HEK293 (cell line): ENCODE results near the gene TNKS2.

ENCODE experiments used
- CTCF ChIA-PET: fragments of 350-600 bp; formaldehyde crosslinking; extraction: SDS; loops from one replicate; lab custom pipeline; 2021; ENCODE audit warnings: antibody characterized with exemption; lab: Yijun Ruan, JAX
- POLR2A ChIA-PET: fragments of 300-600 bp; formaldehyde crosslinking; extraction: SDS; loops from one replicate; lab custom pipeline; 2020; ENCODE audit warnings: antibody characterized with exemption, inconsistent platforms; lab: Yijun Ruan, JAX
- H3K27ac ChIP-seq: fragments of 200-500 bp; sonication (Bioruptor generic); 2 replicates; pipeline ENCODE4 v1.5.1; 2014; ENCODE audit warnings: low read depth, low read length, control low read depth, inconsistent platforms; ENCODE audit errors: extremely low read depth
- H3K36me3 ChIP-seq, 2 experiments: fragments of 200-500 bp in 1 of 2; sonication (Bioruptor generic) in 1 of 2; 1 replicate in 1 of 2; 2 replicates in 1 of 2; pipeline ENCODE4 v1.5.1; 2014 to 2017; ENCODE audit warnings: inconsistent platforms in 2 of 2, low read length in 2 of 2; ENCODE audit not compliant: control insufficient read depth in 2 of 2, insufficient read depth in 1 of 2
- H3K4me1 ChIP-seq: fragments of 200-500 bp; sonication (Bioruptor generic); 2 replicates; pipeline ENCODE4 v1.5.1; 2014; ENCODE audit warnings: mild to moderate bottlenecking, low read length, inconsistent platforms; ENCODE audit not compliant: control insufficient read depth, insufficient read depth
- H3K4me3 ChIP-seq: 2 replicates; pipeline ENCODE4 v1.5.1; 2011; ENCODE audit warnings: low read depth, mild to moderate bottlenecking, control low read depth, low read length, moderate library complexity
- H3K9me3 ChIP-seq: fragments of 200-500 bp; sonication (Bioruptor generic); 2 replicates; pipeline ENCODE4 v1.5.1; 2014; ENCODE audit warnings: low read depth, low read length, inconsistent platforms; ENCODE audit not compliant: control insufficient read depth, insufficient read depth
- PRDM1 ChIP-seq: fragments of 450-650 bp; formaldehyde crosslinking; IDR thresholded peaks from 2 replicates; pipeline ENCODE4; 2016; ENCODE audit warnings: missing biosample characterization, missing genetic modification characterization
- RBAK ChIP-seq: fragments of 450-650 bp; formaldehyde crosslinking; IDR thresholded peaks from 2 replicates; pipeline ENCODE4 v1.5.1; 2016; ENCODE audit warnings: missing biosample characterization, missing genetic modification characterization
- YY1 ChIP-seq: fragments of 450-650 bp; formaldehyde crosslinking; IDR thresholded peaks from 2 replicates; pipeline ENCODE4 v1.5.1; 2018; ENCODE audit warnings: missing biosample characterization, missing genetic modification characterization
- ZBTB1 ChIP-seq: fragments of 450-650 bp; formaldehyde crosslinking; IDR thresholded peaks from 2 replicates; pipeline ENCODE4 v1.5.1; 2016; ENCODE audit warnings: missing biosample characterization, missing genetic modification characterization
- ZBTB17 ChIP-seq: fragments of 450-650 bp; formaldehyde crosslinking; IDR thresholded peaks from 2 replicates; pipeline ENCODE4 v1.5.1; 2016; ENCODE audit warnings: missing biosample characterization, missing genetic modification characterization
- ZNF169 ChIP-seq: fragments of 450-650 bp; formaldehyde crosslinking; IDR thresholded peaks from 2 replicates; pipeline ENCODE4 v1.5.1; 2016; ENCODE audit warnings: missing biosample characterization, missing genetic modification characterization
- ZNF292 ChIP-seq: fragments of 450-650 bp; formaldehyde crosslinking; IDR thresholded peaks from 2 replicates; pipeline ENCODE4 v1.5.1; 2016; ENCODE audit warnings: low read depth, missing biosample characterization, missing genetic modification characterization, borderline replicate concordance
- ZNF335 ChIP-seq: fragments of 450-650 bp; formaldehyde crosslinking; conservative IDR thresholded peaks from 2 replicates; pipeline ENCODE4 v1.5.1; 2016; ENCODE audit warnings: missing biosample characterization, missing genetic modification characterization
- ZNF518A ChIP-seq: fragments of 450-650 bp; formaldehyde crosslinking; conservative IDR thresholded peaks from 2 replicates; pipeline ENCODE4 v1.5.1; 2016; ENCODE audit warnings: low read depth, missing biosample characterization, missing genetic modification characterization
- ZNF623 ChIP-seq: fragments of 450-650 bp; formaldehyde crosslinking; IDR thresholded peaks from 2 replicates; pipeline ENCODE4 v1.5.1; 2016; ENCODE audit warnings: missing biosample characterization, missing genetic modification characterization
- ZNF660 ChIP-seq: fragments of 450-650 bp; IDR thresholded peaks from 2 replicates; pipeline ENCODE4 v1.5.1; 2018; ENCODE audit warnings: missing biosample characterization, mild to moderate bottlenecking, missing genetic modification characterization
- ZNF692 ChIP-seq: fragments of 450-650 bp; formaldehyde crosslinking; IDR thresholded peaks from 2 replicates; pipeline ENCODE4 v1.5.1; 2016; ENCODE audit warnings: missing biosample characterization, missing genetic modification characterization
- ZNF791 ChIP-seq: fragments of 450-650 bp; formaldehyde crosslinking; IDR thresholded peaks from 2 replicates; pipeline ENCODE4 v1.5.1; 2016; ENCODE audit warnings: missing biosample characterization, missing genetic modification characterization
- TF ChIP-seq, protein P1 (sequence below): fragments of 450-650 bp; formaldehyde crosslinking; IDR thresholded peaks from 2 replicates; pipeline ENCODE4 v1.5.1; 2016; ENCODE audit warnings: missing biosample characterization, missing genetic modification characterization
- TF ChIP-seq, protein P2 (sequence below): fragments of 450-650 bp; formaldehyde crosslinking; IDR thresholded peaks from 2 replicates; pipeline ENCODE4 v1.5.1; 2016; ENCODE audit warnings: missing biosample characterization, missing genetic modification characterization

The TNKS2 gene

GRCh38 chr10:91885362-91886079, 87.3 kb downstream of the TNKS2 start:
- H3K27ac ChIP-seq: peak overlapping the region; percentile 88
- CTCF ChIA-PET: interaction anchor here (2.7 kb wide), 1 partner anchor 27 kb away, joined by 7 read pairs; no protein-coding TSS in a partner anchor

More at GRCh38 chr10:91885362-91886079, 87.3 kb downstream of the TNKS2 start:
- TF ChIP-seq ZNF335 (tag by site-specific recombination) (no peak), PRDM1 (tag by site-specific recombination) (peak; percentile 58; the same call in 1 of the 2 replicates), ZNF791 (tag by site-specific recombination) (no peak), ZNF292 (tag by site-specific recombination) (no peak), YY1 (tag by site-specific recombination) (no peak), ZBTB17 (no peak), RBAK (tag by site-specific recombination) (no peak), ZBTB1 (no peak), ZNF692 (tag by site-specific recombination) (no peak), ZNF518A (tag by site-specific recombination) (no peak), ZNF660 (tag by site-specific recombination) (no peak), ZNF169 (no peak), ZNF623 (no peak)
- TF ChIP-seq, protein P1, sequence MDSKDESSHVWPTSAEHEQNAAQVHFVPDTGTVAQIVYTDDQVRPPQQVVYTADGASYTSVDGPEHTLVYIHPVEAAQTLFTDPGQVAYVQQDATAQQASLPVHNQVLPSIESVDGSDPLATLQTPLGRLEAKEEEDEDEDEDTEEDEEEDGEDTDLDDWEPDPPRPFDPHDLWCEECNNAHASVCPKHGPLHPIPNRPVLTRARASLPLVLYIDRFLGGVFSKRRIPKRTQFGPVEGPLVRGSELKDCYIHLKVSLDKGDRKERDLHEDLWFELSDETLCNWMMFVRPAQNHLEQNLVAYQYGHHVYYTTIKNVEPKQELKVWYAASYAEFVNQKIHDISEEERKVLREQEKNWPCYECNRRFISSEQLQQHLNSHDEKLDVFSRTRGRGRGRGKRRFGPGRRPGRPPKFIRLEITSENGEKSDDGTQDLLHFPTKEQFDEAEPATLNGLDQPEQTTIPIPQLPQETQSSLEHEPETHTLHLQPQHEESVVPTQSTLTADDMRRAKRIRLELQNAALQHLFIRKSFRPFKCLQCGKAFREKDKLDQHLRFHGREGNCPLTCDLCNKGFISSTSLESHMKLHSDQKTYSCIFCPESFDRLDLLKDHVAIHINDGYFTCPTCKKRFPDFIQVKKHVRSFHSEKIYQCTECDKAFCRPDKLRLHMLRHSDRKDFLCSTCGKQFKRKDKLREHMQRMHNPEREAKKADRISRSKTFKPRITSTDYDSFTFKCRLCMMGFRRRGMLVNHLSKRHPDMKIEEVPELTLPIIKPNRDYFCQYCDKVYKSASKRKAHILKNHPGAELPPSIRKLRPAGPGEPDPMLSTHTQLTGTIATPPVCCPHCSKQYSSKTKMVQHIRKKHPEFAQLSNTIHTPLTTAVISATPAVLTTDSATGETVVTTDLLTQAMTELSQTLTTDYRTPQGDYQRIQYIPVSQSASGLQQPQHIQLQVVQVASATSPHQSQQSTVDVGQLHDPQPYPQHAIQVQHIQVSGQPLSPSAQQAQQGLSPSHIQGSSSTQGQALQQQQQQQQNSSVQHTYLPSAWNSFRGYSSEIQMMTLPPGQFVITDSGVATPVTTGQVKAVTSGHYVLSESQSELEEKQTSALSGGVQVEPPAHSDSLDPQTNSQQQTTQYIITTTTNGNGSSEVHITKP (tag by site-specific recombination): peak; percentile 35; the same call in 1 of the 2 replicates
- TF ChIP-seq, protein P2, sequence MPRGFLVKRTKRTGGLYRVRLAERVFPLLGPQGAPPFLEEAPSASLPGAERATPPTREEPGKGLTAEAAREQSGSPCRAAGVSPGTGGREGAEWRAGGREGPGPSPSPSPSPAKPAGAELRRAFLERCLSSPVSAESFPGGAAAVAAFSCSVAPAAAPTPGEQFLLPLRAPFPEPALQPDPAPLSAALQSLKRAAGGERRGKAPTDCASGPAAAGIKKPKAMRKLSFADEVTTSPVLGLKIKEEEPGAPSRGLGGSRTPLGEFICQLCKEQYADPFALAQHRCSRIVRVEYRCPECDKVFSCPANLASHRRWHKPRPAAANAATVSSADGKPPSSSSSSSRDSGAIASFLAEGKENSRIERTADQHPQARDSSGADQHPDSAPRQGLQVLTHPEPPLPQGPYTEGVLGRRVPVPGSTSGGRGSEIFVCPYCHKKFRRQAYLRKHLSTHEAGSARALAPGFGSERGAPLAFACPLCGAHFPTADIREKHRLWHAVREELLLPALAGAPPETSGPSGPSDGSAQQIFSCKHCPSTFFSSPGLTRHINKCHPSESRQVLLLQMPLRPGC (tag by site-specific recombination): no peak
- Histone ChIP-seq H3K4me3 (no peak overlapping the region), H3K4me1 (peaks cover 30% of the 10 kb centered on the region), H3K36me3 (no peaks in the 10 kb centered on the region), H3K9me3 (no peaks in the 10 kb centered on the region)
- POLR2A ChIA-PET: no interaction called here
